HPDE6-E6E7 (cell line): ENCODE measurements around the gene RING1.

Experiments
- DNase-seq: peaks from one replicate; pipeline ENCODE4 v3.0.0; 2011; ENCODE audit warnings: missing footprints; ENCODE audit errors: extremely low spot score

The RING1 gene

DNA sequence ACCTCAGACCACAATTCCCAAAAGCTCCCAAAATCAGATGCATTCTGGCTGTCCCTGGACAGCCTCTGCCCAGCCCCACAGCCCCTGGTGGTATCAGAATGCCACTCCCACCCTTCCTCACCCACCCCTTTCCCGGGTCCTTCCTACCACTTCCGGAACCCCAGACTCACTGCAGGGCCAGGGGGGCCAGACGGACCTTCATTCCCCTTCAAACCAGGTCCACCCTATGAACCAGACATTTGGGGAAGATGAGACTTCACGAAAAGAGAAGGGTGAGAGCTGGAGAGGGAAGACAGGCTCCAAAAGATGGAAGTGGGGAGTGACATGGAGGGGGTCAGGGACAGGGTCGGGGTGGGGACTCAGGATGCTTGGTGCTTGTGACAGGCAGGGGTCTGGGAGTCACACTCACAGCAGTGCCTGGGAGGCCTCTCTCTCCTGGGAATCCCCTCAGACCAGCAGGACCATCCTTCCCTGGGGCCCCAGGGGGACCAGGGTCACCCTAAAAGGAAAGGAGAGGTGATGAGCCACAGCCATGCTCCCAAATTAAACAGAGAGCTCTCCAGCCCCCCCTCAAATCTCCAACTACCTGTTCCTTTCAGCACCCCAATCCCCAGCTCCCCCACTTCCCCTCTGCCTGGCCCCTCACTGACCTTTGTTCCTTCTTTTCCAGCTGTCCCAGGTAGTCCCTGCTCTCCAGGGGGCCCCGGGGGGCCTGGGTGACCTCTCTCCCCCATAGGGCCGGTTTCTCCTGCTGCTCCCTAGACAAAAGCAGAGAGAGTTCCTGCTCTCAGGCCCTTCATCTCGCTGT is 36.2 kb upstream of the RING1 start:
- DNase-seq = no peak

DNA sequence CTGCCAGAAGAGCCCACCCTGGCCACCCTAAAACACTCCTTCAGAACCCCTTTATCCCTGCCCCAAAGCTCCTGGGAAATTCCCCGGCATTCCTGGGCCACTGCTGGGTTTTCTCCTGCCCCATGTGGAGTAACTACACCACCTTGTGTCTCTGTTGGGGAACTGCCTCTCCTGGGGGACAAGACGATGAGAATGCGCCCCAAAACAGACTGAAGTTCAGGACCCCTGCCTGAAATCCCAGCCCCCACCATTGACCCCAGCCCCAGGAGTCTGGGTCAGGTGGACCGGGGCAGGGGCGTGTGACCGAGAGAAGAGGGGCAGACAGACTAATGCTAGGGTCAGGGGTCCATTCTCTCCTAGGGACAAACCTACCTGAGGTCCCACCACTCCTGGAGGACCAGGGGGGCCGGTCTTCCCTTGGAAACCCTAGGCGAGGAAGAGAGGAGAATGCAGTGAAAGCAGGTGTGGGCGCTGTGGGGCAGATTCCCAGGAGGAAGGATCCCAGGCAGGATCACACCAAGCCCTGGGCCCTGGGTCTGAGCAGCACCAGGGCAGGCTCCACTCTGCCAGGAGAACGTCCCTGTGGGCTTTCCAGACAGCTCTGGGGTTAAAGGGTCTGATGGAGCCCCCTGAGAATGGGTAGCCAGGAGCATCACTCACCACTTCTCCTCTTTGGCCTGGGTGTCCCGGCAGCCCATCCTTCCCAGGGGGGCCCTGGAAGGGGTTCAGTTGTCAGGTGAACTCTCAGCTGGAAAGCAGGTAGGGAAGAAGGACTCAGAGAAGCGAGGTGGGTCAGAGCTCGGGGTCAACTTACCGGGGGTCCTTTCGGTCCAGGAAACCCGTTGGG is 35.4 kb upstream of the RING1 start:
- peak; percentile 80 for DNase-seq

DNA sequence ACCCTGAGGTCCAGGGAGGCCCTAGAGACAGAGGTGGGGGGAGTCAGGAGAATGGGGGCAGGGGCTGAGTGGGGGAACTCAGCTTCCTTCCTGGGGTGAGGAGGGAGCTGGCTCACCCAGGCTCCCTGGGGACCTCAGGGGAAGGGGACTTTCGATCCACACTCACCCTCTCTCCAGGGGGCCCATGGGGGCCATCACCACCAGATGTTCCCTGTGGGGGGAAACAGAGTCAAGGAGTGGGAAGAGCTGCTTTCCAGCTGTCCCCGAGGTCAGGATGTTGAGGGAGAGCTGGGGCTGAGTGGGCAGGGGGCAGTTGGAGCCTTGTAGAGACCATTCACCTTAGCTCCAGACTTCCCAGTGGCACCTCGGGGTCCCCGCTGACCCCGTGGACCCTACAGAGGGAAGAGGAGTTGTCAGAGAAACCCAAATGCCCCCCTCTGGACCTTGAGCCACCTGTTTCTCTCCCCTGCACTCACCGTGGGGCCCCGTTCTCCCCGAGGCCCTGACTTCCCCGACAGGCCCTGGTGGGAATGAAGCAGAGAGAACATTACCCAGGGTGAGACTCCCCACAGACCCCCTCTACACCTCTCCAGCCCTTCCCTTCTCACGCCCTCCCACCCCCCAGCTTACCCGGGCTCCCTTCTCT is 34.6 kb upstream of the RING1 start:
- no peak for DNase-seq

DNA sequence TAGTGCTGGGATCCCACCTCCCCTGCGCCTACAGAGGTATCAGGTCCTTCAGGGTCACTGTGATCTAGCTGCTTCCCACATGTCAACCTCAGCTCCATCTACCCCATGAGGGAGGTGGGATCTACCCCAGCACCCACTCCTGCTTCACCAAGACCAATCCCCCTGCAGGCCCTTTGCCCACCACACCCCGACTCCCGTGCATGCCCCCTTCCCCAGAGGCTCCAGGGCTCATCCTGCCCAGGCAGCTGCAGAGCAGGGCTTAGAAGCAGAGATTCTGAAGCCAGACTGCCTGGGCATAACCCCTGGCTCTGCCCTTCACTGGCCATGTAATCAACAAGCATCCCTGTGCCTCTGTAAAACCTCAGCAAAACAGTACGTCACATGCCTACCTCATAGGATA is 33.5 kb upstream of the RING1 start:
- DNase-seq = no peak

DNA sequence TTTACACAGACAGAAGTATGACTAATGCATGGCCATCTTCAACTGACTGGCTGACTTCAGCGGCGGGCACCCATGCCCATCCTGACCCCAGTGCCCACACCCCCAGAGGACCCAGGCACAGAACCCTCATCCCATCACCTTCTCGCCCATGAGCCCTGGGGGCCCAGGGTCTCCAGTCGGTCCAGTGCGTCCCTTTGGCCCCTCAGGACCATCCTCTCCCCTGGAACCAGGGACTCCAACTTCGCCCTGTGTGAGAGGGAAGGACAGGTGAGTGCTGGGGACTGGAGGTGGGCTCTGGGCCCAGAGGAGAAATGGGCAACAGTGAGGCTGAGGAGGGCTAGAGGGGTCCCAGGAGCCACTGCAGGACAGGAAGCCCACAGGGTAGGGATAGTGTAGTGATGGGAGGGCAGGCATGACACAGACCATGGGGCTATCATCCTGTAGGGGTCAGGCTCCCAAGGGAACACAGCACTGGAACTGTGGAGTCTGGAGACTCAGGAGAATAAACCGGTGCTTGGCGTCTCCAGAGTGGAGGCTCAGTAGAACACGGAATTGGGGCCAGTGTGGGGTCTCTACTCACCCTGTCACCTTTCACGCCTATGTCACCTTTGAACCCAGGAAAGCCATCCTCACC is 32.7 kb upstream of the RING1 start:
- DNase-seq = no peak

DNA sequence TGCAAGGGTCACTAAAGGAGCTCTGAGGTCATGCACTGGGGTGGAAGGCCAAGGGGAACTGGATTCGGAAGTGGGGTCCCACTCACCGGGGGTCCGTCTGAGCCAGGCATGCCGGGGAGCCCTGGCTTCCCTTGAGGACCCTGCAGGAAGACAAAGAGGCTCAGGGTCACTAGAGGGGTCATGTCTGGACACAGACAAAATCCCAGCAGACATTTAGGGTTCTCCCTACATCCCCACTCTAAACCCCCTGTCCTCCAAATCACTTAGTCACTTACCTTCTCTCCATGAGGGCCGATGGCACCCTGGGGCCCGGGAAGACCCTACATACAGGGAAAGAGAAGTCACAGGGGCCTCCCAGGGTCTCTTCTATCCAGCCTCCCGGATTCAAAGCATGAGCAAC is 31.4 kb upstream of the RING1 start:
- DNase-seq = no peak

DNA sequence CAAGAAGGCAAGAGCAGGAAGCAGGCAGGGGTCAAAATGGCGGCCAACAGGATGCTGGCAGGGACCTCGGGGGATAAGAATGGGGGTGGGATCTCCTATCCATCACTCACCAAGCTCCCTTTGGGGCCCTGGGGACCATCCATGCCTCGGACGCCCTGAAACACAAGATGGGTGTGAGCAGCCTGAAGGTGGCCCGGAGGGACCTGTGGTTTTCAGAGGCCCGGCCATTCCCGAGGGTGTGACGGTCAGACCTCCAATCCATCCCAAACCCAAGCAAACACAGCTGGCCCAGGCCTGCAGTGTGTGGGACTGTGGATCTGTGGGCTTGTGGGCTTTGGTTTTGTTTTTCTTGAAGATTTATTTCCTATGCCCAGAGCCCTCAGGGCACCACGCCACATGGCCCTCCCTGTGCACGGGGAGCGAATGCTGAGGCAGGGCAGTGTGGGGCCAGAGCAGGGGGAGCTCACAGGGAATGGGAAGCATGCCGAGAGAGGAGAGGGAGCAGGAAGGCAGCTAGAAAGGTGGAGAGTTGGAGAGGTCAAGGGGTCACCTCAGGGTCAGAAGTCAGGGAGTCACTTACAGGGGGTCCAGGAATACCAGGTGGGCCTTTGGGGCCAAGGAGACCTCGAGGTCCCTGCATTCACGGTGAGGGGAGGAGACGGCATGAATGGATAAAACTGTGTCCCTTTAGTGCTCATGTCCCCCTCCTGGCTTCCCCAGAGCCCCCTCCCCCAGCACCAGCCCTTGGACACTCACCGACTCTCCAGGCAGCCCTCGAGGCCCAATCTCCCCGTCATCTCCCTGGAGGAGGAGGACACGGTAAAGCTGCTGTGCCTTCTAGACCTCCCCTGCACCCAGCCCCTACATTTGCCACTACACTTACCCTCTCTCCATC is 30.5 kb upstream of the RING1 start:
- DNase-seq = no peak

DNA sequence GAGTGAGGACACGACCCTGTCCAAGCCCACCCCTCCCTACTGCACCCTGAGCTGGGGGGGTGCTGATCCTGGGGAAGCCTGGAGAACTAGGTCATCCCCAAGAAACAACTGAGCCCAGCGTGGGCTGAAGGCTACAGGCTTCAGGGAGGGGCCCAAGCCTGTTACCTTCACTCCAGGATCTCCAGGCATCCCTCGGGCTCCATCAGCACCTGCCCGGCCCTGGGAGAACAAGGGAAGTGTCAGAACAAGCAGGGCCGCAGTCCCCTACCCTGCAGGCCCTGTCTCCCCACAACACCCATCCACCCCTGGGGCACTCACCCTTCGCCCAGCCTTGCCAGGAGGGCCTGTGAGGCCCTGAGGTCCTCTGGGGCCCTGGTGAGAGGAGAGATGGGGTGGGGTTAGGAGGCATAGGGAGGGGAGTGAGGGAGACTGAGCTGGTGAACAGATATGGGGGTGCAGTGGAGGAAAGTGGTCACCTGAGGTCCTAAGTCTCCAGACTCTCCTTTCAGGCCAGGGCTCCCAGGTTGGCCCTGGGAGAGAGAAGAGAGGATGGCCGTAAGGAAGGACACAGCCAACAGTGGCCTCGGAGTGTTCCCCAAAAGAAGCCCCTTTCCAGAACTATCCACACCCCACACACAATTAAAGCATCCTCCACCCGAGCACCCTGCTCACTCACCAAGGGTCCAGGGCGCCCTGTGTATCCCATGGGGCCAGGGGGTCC is 29.4 kb upstream of the RING1 start:
- no peak for DNase-seq

DNA sequence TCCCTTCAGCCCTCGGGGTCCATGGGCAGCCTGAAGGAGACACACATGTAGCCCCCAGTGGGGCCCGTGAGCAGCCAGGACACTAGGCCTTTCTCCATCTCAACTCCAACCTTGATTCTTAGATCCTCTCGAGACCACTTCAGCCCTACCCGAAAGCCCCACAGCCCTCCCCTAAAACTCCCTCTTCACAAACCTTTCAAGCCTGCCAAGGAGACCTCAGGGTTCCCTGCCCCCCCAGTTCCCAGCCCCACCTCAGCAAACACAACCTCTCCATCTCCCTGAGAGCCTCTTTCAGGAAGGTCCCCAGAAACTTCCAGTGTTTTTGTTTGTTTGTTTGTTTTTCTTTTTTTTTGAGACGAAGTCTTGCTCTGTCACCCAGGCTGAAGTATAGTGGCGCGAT is 27.2 kb upstream of the RING1 start:
- DNase-seq = no peak

DNA sequence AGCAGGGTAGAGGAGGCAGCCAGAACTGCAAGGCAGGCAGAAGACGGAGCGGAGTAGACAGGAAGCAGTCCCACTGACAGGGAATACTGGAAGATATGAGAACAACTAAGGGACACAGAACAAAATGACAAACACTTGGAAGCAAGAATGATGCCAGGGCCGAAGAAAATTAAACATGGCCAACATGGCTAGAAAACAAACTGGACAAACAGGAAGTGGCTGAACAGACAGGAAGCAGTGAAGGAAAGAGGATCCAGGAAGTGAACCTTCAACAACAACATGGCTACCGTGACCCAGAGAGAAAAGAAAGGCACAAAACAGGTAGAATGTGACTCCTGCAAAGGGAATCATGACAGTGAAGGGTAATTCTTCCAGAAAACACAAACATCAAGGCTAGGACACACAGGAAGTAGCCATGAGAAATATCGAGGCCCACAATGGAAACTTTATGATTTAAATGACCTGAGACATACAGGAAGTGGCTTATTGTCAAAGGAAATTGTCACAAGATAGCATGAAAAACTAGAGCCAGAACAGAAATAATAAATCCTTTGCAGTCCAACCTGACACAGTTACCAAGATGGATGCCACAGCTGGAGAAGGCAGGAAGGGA is 25.1 kb upstream of the RING1 start:
- DNase-seq = no peak

DNA sequence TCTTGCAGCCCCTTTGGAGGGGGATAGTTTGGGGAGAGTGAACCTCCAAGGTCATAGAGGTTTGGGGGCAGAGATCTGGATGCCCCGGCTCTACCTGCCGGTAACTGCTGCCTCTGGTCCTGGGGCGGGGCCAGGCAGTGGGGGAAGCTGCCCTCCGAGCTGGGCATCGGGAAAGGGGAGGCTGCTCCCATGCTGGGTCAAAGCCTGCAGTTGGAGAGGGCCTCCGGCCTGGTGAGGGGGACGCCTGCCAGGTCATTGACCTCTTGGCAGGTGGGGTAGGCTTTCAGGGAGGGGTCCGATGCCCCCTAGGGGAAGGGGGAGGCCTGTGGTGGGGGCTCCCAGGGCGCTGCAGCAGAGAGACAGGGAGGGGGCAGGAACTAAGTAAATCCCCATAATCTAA is 23.1 kb upstream of the RING1 start:
- DNase-seq = no peak

DNA sequence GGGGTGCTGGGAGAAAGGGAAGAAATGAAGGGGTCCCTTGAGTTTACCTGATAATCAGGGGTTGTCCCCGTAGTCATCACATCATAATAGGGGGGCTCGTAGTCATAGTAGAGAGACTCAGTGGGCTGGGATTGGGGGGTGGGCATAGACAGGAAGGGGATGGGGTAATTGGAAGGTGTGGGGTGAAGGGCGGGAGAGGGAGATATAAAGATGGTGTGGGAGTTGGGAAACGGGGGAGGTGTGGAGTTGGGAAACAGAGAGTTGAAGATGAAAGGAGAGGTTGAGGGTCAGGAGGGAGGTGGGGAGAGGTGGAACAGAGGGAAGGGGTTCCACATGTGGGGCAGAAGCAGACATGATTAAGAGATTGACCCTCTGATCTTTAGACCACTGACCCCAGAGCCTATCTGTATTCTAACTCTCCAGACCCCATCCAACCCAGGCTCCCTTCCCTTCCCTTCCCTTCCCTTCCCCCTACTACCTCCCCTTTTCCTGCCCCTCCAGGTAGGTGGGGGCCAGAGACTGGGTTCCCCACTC is 22.6 kb upstream of the RING1 start:
- no peak for DNase-seq

DNA sequence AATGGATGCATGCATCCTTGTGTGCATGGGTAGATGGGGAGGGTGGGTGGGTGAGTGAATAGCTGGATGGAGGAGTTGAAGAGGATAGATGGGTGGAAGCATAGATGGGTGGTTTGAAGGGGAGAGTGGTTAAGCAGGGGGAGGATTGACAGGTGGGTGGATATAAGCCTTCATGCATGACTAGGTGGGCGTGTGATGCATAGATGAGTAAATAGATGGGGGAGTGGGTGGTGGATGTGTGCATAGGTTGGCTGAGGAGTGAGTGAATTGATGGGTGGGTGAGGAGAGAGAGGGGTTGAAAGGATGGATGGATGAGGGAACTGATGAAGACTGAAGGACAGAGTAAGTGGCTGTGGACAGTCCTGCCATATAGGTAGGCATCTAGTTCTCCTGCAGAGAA is 20.5 kb upstream of the RING1 start:
- no peak for DNase-seq

DNA sequence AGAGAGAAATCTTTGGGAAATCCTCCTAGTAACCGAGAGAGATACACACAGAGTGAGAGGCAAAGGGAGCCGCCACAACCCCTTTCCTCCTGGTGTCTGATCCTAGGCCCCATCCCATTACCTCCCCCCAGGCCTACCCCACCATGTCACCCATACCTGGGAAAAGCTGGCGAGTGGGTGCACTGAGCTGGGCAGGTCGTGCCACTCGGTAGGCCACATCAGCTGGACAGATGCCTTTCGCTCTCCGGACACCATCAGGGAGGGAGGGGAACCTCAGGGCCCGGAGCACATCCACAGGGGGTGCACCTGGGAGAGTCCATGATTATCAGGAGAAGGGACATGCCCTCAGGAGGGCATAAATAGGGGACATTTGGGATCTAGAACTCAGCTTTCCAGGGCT is 19.1 kb upstream of the RING1 start:
- DNase-seq = no peak

DNA sequence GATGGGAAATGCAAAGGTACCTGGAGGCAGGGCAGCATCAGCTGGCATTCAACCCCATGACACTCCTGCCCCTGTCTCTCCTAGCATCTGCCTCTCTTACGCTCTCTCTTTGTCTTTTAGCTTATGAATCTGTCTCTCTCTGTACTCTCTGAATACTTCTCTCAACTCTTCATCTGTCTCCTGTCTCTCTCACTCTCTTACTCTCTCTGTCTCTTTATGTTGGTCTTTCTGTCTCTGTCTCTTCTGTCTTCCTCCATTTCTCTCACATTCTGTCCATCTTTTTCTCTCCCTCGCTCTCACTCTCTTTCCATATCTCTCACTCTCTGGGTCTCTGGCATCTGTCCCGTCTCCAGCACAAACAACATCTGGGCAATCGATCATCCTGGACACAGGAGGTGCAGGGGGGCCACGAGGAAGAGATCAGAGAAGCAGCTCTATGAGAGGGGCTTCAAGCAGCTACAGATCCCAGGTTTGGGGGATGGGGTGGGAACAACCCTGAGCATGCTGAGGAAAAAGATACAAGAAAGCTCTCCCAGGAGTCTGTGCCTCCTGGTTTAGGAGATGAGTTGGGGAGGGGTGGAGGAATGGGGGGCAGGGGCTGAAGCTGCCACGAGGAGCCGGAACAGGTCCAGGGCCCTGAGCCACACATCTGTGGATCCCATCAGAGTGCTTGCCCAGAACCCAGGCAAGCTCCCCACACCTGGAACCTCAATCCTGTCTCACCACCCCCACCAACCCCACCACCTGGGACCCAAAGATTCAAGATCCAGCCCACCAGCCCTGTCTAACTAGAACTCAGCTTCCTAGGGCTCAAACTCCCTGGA is 18.5 kb upstream of the RING1 start:
- no peak for DNase-seq

DNA sequence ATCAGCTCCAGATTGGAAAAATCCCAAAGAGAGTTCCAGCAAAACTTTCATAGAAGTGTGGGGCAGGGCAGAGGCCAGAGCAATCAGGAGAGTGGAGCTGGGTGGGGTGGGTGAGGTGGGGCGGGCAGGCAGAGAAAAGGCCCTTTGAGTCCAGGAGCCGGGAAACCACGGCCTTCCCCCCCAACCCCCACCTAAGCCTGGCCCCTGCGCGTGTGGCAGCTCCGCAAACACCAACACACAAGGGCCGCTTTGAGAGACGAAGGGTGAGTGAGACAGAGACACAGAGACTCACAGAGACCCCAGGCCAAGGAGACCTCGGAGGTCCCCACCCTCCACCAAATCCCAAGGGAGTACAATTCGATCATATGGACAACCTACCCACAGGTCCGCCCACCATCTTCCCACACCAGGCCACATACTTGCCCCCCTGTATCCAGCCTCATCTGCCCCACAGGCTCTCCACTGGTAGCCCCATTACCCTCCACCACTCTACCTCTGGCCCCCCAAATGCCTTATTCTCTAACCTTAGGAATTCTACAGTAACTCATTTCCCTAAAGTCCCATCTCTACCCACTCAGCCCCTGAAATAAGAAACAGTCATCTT is 17.7 kb upstream of the RING1 start:
- DNase-seq = no peak

DNA sequence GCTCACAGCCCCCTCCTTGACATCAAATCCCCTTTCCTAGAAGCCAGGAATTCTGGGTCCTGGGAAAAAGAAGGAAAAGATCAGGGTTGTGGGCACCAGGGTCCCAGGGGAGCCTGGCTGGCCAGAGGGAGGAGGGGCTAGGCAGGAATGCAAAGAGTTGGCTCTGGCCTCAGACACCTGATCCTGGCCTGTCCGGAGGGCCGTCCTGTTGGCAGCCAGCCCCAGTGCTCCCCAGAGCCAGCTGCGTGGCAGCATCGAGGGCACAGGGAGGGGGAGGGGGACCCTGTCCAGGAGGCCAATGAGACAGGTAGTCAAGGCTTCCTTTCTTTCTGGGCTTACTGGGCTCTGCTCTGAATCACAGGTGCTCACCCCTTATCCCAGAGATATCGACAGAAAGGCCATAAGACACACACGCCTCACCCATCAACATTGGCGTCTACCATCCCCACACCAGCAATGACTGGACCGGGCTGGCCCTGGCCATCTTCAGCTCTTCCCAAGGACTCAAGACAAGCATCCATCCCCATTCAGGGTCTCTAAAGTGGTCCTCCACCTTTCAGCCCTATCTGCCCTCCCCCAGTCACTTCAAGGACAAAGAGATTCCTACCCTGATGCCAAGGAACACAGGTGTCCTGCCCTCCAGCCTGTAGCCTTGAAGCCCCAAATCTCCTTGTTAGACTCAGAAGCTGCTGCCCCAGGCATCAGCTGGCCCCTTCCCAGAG is 16.8 kb upstream of the RING1 start:
- DNase-seq = no peak
